Epidermal melanocyte (primary cell): ENCODE measurements around the gene SETD1A.

Experiments used
- DNase-seq: peaks from one replicate; pipeline ENCODE4 v3.0.0; 2011; ENCODE audit warnings: low spot score; ENCODE audit not compliant: insufficient read length

Gene SETD1A

GRCh38 chr16:31020536-31020935, 63.0 kb downstream of the SETD1A start:
- no peak for DNase-seq

- no peak for DNase-seq
Observed at GRCh38 chr16:31022544-31023251, 65.1 kb downstream of the SETD1A start.

- no peak for DNase-seq
Observed at GRCh38 chr16:31023252-31023602, 65.7 kb downstream of the SETD1A start.

GRCh38 chr16:31023627-31024226, 66.2 kb downstream of the SETD1A start:
- no peak for DNase-seq

- no peak for DNase-seq
Observed at GRCh38 chr16:31025339-31025738, 67.8 kb downstream of the SETD1A start.

- no peak for DNase-seq
Observed at GRCh38 chr16:31029272-31029671, 71.7 kb downstream of the SETD1A start.

GRCh38 chr16:31031276-31031675, 73.7 kb downstream of the SETD1A start:
- DNase-seq = no peak

GRCh38 chr16:31032736-31033708, 75.5 kb downstream of the SETD1A start, which contains the start of gene STX4:
STX4 (plus strand) TSS chr16:31033558; CDS start chr16:31033806, 248 bp downstream.
- peak; percentile 88 for DNase-seq

GRCh38 chr16:31033709-31034492, 76.3 kb downstream of the SETD1A start:
- DNase-seq = peak; percentile 95
